Measurements from ENCODE around the gene DHRS7B. TPM values are rescaled to one million over a fixed set of nuclear protein-coding genes. Genes with fewer than 3 reads are reported as not detected.

Gene DHRS7B
- total RNA-seq, 1 experiment from 2014 or later = 29.5 TPM

- no peaks in the 10 kb centered on the region for H3K9me3 ChIP-seq (ENCODE audit: low read length)
- DNase-seq (no peak), ATAC-seq (no peak)
- H3K4me2 ChIP-seq (ENCODE audit: low read length) = no peak overlapping the region
- no peak overlapping the region for H2AFZ ChIP-seq (ENCODE audit: low read length)
- ChIA-PET CTCF (no interaction called here), POLR2A (ENCODE audit: unreplicated experiment) (interaction anchor here (0.6 kb wide), 1 partner anchor 31 kb away, joined by 3 read pairs; no protein-coding TSS in a partner anchor)
- 0 out of 2 replicates have a peak, but pooled peaks cover 6% of the 10 kb centered on the region for H3K4me1 ChIP-seq (ENCODE audit: insufficient read depth, low read length)
- no TSS peak for BruUV-seq (replicated peaks)
- H3K36me3 ChIP-seq (ENCODE audit: low read depth, low read length) = no peaks in the 10 kb centered on the region
- H3K4me3 ChIP-seq (ENCODE audit: low read length) = no peak overlapping the region
- H3K9me2 ChIP-seq (replicated peaks; ENCODE audit: low read length) = no peaks in the 10 kb centered on the region
- no peak overlapping the region for H3K9ac ChIP-seq (ENCODE audit: low read length)
- H4K20me1 ChIP-seq (ENCODE audit: low read length) = no peaks in the 10 kb centered on the region
- no peaks in the 10 kb centered on the region for H3K79me2 ChIP-seq (ENCODE audit: low read length)
- no peak for TF ChIP-seq EZH2 (IDR thresholded peaks at IDR 0.05; ENCODE audit: low read length, unreplicated experiment)
- no peak for TF ChIP-seq EZH2phosphoT487 (IDR thresholded peaks at IDR 0.05; ENCODE audit: borderline replicate concordance, low read length)
- TF ChIP-seq CTCF (conservative IDR thresholded peaks at IDR 0.05; ENCODE audit: low read depth, low read length) = no peak
- no peak overlapping the region for H3K27ac ChIP-seq (ENCODE audit: low read length)
- no peaks in the 10 kb centered on the region for H3K27me3 ChIP-seq (ENCODE audit: low read length)
- no peaks in the 10 kb centered on the region for H3F3A ChIP-seq (ENCODE audit: low read length, unreplicated experiment)
- intact Hi-C loops (cut with micrococcal nuclease) = no loop called here
These were observed 33.6 kb downstream of the DHRS7B start for GRCh38 chr17:21160401-21160800.

- TF ChIP-seq CTCF (conservative IDR thresholded peaks at IDR 0.05; ENCODE audit: low read depth, low read length) = no peak
- TF ChIP-seq EZH2 (IDR thresholded peaks at IDR 0.05; ENCODE audit: low read length, unreplicated experiment) = no peak
- H3K79me2 ChIP-seq (ENCODE audit: low read length) = no peaks in the 10 kb centered on the region
- no peaks in the 10 kb centered on the region for H3F3A ChIP-seq (ENCODE audit: low read length, unreplicated experiment)
- no peaks in the 10 kb centered on the region for H3K9me2 ChIP-seq (replicated peaks; ENCODE audit: low read length)
- no peak overlapping the region for H3K9ac ChIP-seq (ENCODE audit: low read length)
- no peak overlapping the region for H3K4me3 ChIP-seq (ENCODE audit: low read length)
- no peaks in the 10 kb centered on the region for H4K20me1 ChIP-seq (ENCODE audit: low read length)
- ATAC-seq = no peak
- no peak for DNase-seq
- no peaks in the 10 kb centered on the region for H3K9me3 ChIP-seq (ENCODE audit: low read length)
- H3K4me2 ChIP-seq (ENCODE audit: low read length) = no peak overlapping the region
- H3K4me1 ChIP-seq (ENCODE audit: insufficient read depth, low read length) = 0 out of 2 replicates have a peak, but pooled peaks cover 6% of the 10 kb centered on the region
- POLR2A ChIA-PET (ENCODE audit: unreplicated experiment) = no interaction called here
- H2AFZ ChIP-seq (ENCODE audit: low read length) = no peak overlapping the region
- no TSS peak for BruUV-seq (replicated peaks)
- no peaks in the 10 kb centered on the region for H3K36me3 ChIP-seq (ENCODE audit: low read depth, low read length)
- H3K27me3 ChIP-seq (ENCODE audit: low read length) = no peaks in the 10 kb centered on the region
- intact Hi-C loops (cut with micrococcal nuclease) = no loop called here
- no peak overlapping the region for H3K27ac ChIP-seq (ENCODE audit: low read length)
- CTCF ChIA-PET = no interaction called here
These were observed 35.0 kb downstream of the DHRS7B start for GRCh38 chr17:21161498-21162393.

- H3K4me3 ChIP-seq (ENCODE audit: low read length) = no peak overlapping the region
- ChIA-PET POLR2A (ENCODE audit: unreplicated experiment) (no interaction called here), CTCF (no interaction called here)
- no TSS peak for BruUV-seq (replicated peaks)
- H4K20me1 ChIP-seq (ENCODE audit: low read length) = no peaks in the 10 kb centered on the region
- no peaks in the 10 kb centered on the region for H3K9me3 ChIP-seq (ENCODE audit: low read length)
- no peaks in the 10 kb centered on the region for H3K79me2 ChIP-seq (ENCODE audit: low read length)
- H3K4me1 ChIP-seq (ENCODE audit: insufficient read depth, low read length) = 0 out of 2 replicates have a peak, but pooled peaks cover 6% of the 10 kb centered on the region
- no peak overlapping the region for H2AFZ ChIP-seq (ENCODE audit: low read length)
- TF ChIP-seq CTCF (conservative IDR thresholded peaks at IDR 0.05; ENCODE audit: low read depth, low read length) (no peak), EZH2 (IDR thresholded peaks at IDR 0.05; ENCODE audit: low read length, unreplicated experiment) (no peak), EZH2phosphoT487 (IDR thresholded peaks at IDR 0.05; ENCODE audit: borderline replicate concordance, low read length) (no peak)
- H3K9ac ChIP-seq (ENCODE audit: low read length) = no peak overlapping the region
- no peaks in the 10 kb centered on the region for H3K9me2 ChIP-seq (replicated peaks; ENCODE audit: low read length)
- no peaks in the 10 kb centered on the region for H3F3A ChIP-seq (ENCODE audit: low read length, unreplicated experiment)
- H3K27ac ChIP-seq (ENCODE audit: low read length) = no peak overlapping the region
- intact Hi-C loops (cut with micrococcal nuclease) = no loop called here
- ATAC-seq (no peak), DNase-seq (no peak)
- H3K36me3 ChIP-seq (ENCODE audit: low read depth, low read length) = no peaks in the 10 kb centered on the region
- H3K4me2 ChIP-seq (ENCODE audit: low read length) = no peak overlapping the region
- H3K27me3 ChIP-seq (ENCODE audit: low read length) = no peaks in the 10 kb centered on the region
These were observed 35.6 kb downstream of the DHRS7B start for GRCh38 chr17:21162394-21162775.

All from PC-3 (cell line).